Thyroid gland (tissue), 4 donors: ENCODE results near the gene OR2T5. TPM values are rescaled to one million over a fixed set of nuclear protein-coding genes. Genes with fewer than 3 reads are reported as not detected.
"Not testable (repeated sequence)": the region's sequence is repeated elsewhere in the genome, so short reads cannot be mapped to it uniquely, and the experiment has no call there.

Experiments used
- DNase-seq, 2 donors: peaks; one replicate each; pipeline ENCODE4 v3.0.0-alpha.2; 2019
- H3K27ac ChIP-seq, 3 donors: fragments of 200-600 bp; sonication (generic); 1 replicate in 2 of 3; 2 replicates in 1 of 3; pipeline ENCODE4 v1.5.1; 2016 to 2019; ENCODE audit warnings: mild to moderate bottlenecking in 1 of 3, moderate library complexity in 1 of 3
- H3K27me3 ChIP-seq: fragments of 200-600 bp; sonication (generic); one replicate; pipeline ENCODE4 v1.5.1; 2019
- H3K36me3 ChIP-seq, 2 donors: fragments of 200-600 bp; sonication (generic); one replicate each; pipeline ENCODE4 v1.5.1; 2016 to 2019
- H3K4me1 ChIP-seq, 2 donors: fragments of 200-600 bp; sonication (generic); one replicate each; pipeline ENCODE4 v1.5.1; 2017 to 2019
- H3K4me3 ChIP-seq, 3 donors: fragments of 200-600 bp; sonication (generic); replicated peaks in 1 of 3; 1 replicate in 2 of 3; 2 replicates in 1 of 3; pipeline ENCODE4 v1.5.1; 2016; ENCODE audit warnings: mild to moderate bottlenecking in 1 of 3
- H3K9me3 ChIP-seq: fragments of 200-600 bp; sonication (generic); one replicate; pipeline ENCODE4 v1.5.1; 2017
- WGBS, 2 donors: methylation state at CpG; one replicate each; pipeline ENCODE4 v1.1.5; 2017; 5-methylcytosine and 5-hydroxymethylcytosine counted together
- intact Hi-C: fragments of 100-400 bp; cut with DNase I; formaldehyde crosslinking; loops from one replicate; pipeline ENCODE4 v1.15.1; 2023
- total RNA-seq, 4 donors: library from RNA; depleted of rRNA; stranded (reverse); fragments of >200 nt; gene quantifications; one replicate each; pipeline ENCODE4 v1.2.3, GENCODE V29; 2016

The OR2T5 gene
- total RNA-seq = not detected

- H3K27me3 ChIP-seq, DNase-seq, H3K36me3 ChIP-seq, H3K4me1 ChIP-seq, H3K27ac ChIP-seq, H3K4me3 ChIP-seq, intact Hi-C loops, H3K9me3 ChIP-seq: not testable (repeated sequence)
- WGBS, 2 donors = 95% methylated on average over 4 of the region's 6 CpGs; no CpG with 5 or more reads in 1 of the 2 donors
These were observed at the start of gene OR2T5 for GRCh38 chr1:248488289-248488688. Gene OR2T5, plus strand, starts transcription at chr1:248488589. Its CDS starts 0 bp downstream, at chr1:248488589.

DNA sequence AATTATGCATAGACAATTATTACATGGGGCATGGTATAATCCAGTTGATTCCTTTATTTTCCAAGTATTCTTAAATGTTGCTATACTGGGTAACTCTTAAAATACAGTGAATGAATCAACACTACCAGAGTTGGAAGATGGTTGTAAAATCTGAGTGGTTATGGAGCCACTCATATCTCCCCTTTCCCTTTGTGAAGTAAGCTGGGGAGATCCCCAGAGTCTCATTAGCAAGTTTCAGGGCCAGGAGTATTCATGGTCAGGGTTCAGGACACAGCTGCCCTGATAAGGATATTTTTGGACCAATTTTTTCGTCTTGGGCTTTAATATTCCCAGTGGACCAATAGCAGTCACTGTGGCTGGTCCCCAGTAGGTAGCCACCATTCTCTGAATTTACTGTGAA, 49.7 kb upstream of the OR2T5 start:
- H3K9me3 ChIP-seq, H3K27me3 ChIP-seq, intact Hi-C loops, DNase-seq, H3K4me3 ChIP-seq, H3K36me3 ChIP-seq, H3K27ac ChIP-seq, H3K4me1 ChIP-seq: not testable (repeated sequence)
- 22 to 57% methylated on average over 1 of the region's 1 CpG for whole genome bisulfite sequencing, 2 donors

DNA sequence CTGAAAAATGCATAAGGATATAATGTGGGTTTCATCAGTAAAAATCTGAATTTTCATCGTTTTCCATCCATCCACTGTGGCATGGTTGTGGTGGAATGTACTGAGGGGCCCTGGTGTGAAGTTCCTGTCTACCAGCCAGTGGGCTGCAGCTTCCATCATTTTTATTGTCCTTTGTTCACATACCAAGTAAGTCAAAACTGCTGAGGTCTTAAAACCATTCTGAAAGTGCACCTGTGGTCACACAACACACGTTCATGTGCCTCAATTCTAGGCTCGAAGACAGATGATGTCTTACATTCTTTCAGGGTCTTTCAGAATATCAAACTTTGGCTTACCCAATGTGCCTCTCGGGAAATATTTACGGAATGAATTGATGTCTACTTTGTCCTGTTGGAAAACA, 49.1 kb upstream of the OR2T5 start:
- DNase-seq, H3K27me3 ChIP-seq, H3K4me1 ChIP-seq, H3K36me3 ChIP-seq, H3K4me3 ChIP-seq, H3K27ac ChIP-seq, H3K9me3 ChIP-seq, intact Hi-C loops: not testable (repeated sequence)
- 65 to 69% methylated on average over 5 of the region's 5 CpGs for WGBS, 2 donors

DNA sequence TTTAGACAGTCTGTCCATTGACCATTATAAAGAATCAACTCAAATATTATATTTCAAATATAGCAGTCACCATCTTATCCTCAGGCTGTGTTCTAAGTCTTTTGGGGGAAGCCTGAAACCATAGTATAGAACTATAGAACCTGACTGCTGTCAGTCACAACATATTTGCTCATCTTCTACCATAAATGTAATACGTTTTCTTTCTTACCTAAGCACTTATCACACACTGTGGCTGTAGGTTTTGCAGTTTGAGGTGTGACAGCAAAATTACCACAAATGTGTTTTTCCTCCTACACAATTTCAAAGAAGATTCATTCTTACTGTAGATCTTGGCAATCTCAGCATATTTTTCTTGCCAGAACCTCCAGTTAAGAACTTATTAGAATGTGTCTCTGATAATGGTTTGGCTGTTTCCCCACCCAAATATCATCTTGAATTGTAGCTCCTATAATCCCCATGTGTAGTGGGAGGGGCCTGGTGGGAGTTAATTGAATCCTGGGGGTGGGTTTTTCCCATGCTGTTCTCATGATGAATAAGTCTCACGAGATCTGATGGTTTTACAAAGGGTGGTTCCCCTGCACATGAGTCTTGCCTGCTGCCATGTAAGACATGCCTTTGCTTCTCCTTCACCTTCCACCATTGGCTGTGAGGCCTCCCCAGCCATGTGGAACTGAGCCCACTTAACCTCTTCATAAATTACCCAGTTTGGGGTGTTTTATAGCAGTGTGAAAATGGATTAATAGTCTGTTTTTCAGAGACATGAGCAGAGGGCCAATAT, 45.7 kb upstream of the OR2T5 start:
- not testable (repeated sequence) for DNase-seq, H3K9me3 ChIP-seq
- WGBS, 2 donors = 72 to 79% methylated on average over 1 of the region's 2 CpGs

GRCh38 chr1:248444603-248445002, 43.8 kb upstream of the OR2T5 start:
- DNase-seq, H3K9me3 ChIP-seq, H3K27ac ChIP-seq, intact Hi-C loops, H3K4me1 ChIP-seq, H3K4me3 ChIP-seq, H3K36me3 ChIP-seq, H3K27me3 ChIP-seq: not testable (repeated sequence)
- 84 to 85% methylated on average over 4 of the region's 4 CpGs for WGBS, 2 donors

More for the DNA sequence above, 45.7 kb upstream of the OR2T5 start:
- H3K4me3 ChIP-seq, H3K27ac ChIP-seq, intact Hi-C loops, H3K4me1 ChIP-seq, H3K36me3 ChIP-seq, H3K27me3 ChIP-seq: not testable (repeated sequence)

- H3K9me3 ChIP-seq, H3K27ac ChIP-seq, H3K4me3 ChIP-seq, H3K27me3 ChIP-seq, DNase-seq, intact Hi-C loops, H3K4me1 ChIP-seq, H3K36me3 ChIP-seq: not testable (repeated sequence)
- WGBS, 2 donors = 60 to 67% methylated on average over 2 of the region's 2 CpGs
These were observed 43.0 kb upstream of the OR2T5 start, which contains the start of gene OR2T2 for GRCh38 chr1:248445399-248445798. Gene OR2T2, plus strand, starts transcription at chr1:248445637. Its CDS starts 7,161 bp downstream, at chr1:248452798.

- DNase-seq, H3K9me3 ChIP-seq, H3K27ac ChIP-seq, H3K27me3 ChIP-seq, H3K4me1 ChIP-seq, intact Hi-C loops, H3K36me3 ChIP-seq, H3K4me3 ChIP-seq: not testable (repeated sequence)
- WGBS, 2 donors = no CpG with 5 or more reads among the region's 4 CpGs
These were observed 39.8 kb upstream of the OR2T5 start for GRCh38 chr1:248448409-248449074.

- H3K4me1 ChIP-seq, H3K36me3 ChIP-seq, H3K4me3 ChIP-seq, intact Hi-C loops, H3K27ac ChIP-seq, DNase-seq, H3K9me3 ChIP-seq, H3K27me3 ChIP-seq: not testable (repeated sequence)
- 81 to 87% methylated on average over 5 of the region's 6 CpGs for WGBS, 2 donors
These were observed 38.4 kb upstream of the OR2T5 start for GRCh38 chr1:248449821-248450465.

GRCh38 chr1:248450466-248451145, 37.8 kb upstream of the OR2T5 start:
- DNase-seq, H3K27ac ChIP-seq, H3K9me3 ChIP-seq, H3K4me3 ChIP-seq, H3K4me1 ChIP-seq, H3K27me3 ChIP-seq, H3K36me3 ChIP-seq, intact Hi-C loops: not testable (repeated sequence)
- 42 to 48% methylated on average over 2 of the region's 5 CpGs for WGBS, 2 donors

DNA sequence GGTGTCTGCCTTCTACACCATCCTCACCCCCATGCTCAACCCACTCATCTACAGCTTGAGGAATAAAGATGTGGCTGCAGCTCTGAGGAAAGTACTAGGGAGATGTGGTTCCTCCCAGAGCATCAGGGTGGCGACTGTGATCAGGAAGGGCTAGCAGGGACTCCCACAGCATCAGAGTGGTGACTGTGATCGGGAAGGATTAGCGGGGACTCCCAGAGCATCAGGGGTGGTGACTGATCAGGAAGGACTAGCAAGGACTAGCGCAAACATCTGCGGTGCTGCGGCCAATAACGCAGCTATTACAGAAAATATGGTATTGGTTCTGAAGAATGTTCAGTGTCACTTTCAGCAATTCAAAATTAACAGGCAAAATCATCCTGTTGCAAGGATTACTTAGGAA, 34.8 kb upstream of the OR2T5 start:
- DNase-seq, H3K27ac ChIP-seq, H3K27me3 ChIP-seq, H3K36me3 ChIP-seq, intact Hi-C loops, H3K9me3 ChIP-seq, H3K4me3 ChIP-seq, H3K4me1 ChIP-seq: not testable (repeated sequence)
- 87 to 92% methylated on average over 7 of the region's 7 CpGs for WGBS, 2 donors

GRCh38 chr1:248455045-248455444, 33.3 kb upstream of the OR2T5 start:
- H3K36me3 ChIP-seq, DNase-seq, H3K4me1 ChIP-seq, H3K27me3 ChIP-seq, intact Hi-C loops, H3K4me3 ChIP-seq, H3K27ac ChIP-seq, H3K9me3 ChIP-seq: not testable (repeated sequence)
- WGBS, 2 donors = 78 to 80% methylated on average over 3 of the region's 4 CpGs

DNA sequence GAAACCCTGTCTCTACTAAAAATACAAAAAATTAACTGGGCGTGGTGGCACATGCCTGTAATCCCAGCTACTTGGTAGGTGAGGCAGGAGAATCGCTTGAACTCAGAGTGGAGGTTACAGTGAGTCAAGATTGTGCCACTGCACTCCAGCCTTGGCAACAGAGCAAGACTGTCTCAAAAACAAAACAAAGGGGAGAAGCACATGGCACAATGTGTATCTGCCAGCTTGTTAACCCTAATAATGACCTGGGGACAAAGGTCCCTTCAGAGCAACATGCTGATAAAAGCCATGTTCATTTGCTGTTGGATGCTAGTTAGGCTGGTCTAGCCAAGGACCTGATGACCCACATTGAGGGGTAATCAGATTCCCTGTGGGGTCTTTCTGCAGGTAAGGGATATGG, 31.8 kb upstream of the OR2T5 start:
- H3K36me3 ChIP-seq, DNase-seq, intact Hi-C loops, H3K27me3 ChIP-seq, H3K4me3 ChIP-seq, H3K27ac ChIP-seq, H3K9me3 ChIP-seq, H3K4me1 ChIP-seq: not testable (repeated sequence)
- WGBS, 2 donors = no CpG with 5 or more reads among the region's 2 CpGs
